HUDEP-2 (cell line): Measurements from ENCODE around the gene COL5A2.

Experiments
- DNase-seq, 76 experiments: peaks; one replicate each; lab custom pipeline; 2025; ENCODE audit not compliant: unreplicated experiment in 76 of 76; lab: John Stamatoyannopoulos, UW

Gene COL5A2

GRCh38 chr2:189181706-189182105 is 2.1 kb upstream of the COL5A2 start:
- DNase-seq: no peak

- DNase-seq: no peak
Observed at GRCh38 chr2:189178726-189179569, 613 bp downstream of the COL5A2 start.

- no peak for DNase-seq
Observed at GRCh38 chr2:189178054-189178453, 1.5 kb downstream of the COL5A2 start.

- no peak for DNase-seq
Observed at GRCh38 chr2:189177251-189177840, 2.2 kb downstream of the COL5A2 start.

- no peak for DNase-seq
Observed at GRCh38 chr2:189176516-189176915, 3.0 kb downstream of the COL5A2 start.

GRCh38 chr2:189175869-189176433 is 3.6 kb downstream of the COL5A2 start:
- DNase-seq: no peak

GRCh38 chr2:189171956-189172609 is 7.5 kb downstream of the COL5A2 start:
- DNase-seq: no peak

- DNase-seq: no peak
Observed at GRCh38 chr2:189168856-189169499, 10.6 kb downstream of the COL5A2 start.

- no peak for DNase-seq
Observed at GRCh38 chr2:189165656-189166380, 13.7 kb downstream of the COL5A2 start.

GRCh38 chr2:189164746-189165145 is 14.8 kb downstream of the COL5A2 start:
- DNase-seq: no peak

GRCh38 chr2:189163889-189164288 is 15.7 kb downstream of the COL5A2 start:
- DNase-seq: no peak

GRCh38 chr2:189162566-189162965 is 17.0 kb downstream of the COL5A2 start:
- DNase-seq: no peak

- no peak for DNase-seq
Observed at GRCh38 chr2:189161894-189162293, 17.7 kb downstream of the COL5A2 start.

- no peak for DNase-seq
Observed at GRCh38 chr2:189159717-189160116, 19.8 kb downstream of the COL5A2 start.

- no peak for DNase-seq
Observed at GRCh38 chr2:189159273-189159672, 20.3 kb downstream of the COL5A2 start.

- no peak for DNase-seq
Observed at GRCh38 chr2:189157939-189158338, 21.6 kb downstream of the COL5A2 start.

GRCh38 chr2:189157456-189157855 is 22.1 kb downstream of the COL5A2 start:
- no peak for DNase-seq

GRCh38 chr2:189155795-189156194 is 23.8 kb downstream of the COL5A2 start:
- no peak for DNase-seq

- DNase-seq: no peak
Observed at GRCh38 chr2:189153619-189154018, 25.9 kb downstream of the COL5A2 start.

- DNase-seq: no peak
Observed at GRCh38 chr2:189152483-189152882, 27.1 kb downstream of the COL5A2 start.
